B cell (primary cell): ENCODE results near the gene SPTB. TPM values are rescaled to one million over a fixed set of nuclear protein-coding genes. Genes with fewer than 3 reads are reported as not detected.

Source experiments
- ATAC-seq: fragments of 200-7000 bp; cut with Tn5 transposase; one replicate; pipeline ENCODE4 v1.10.0; 2021; ENCODE audit warnings: low read depth, mild to moderate bottlenecking, moderate number of reproducible peaks, moderate library complexity
- CTCF ChIA-PET: fragments of 350-600 bp; sonication (Branson Sonifier 250); formaldehyde crosslinking; loops from one replicate; lab custom pipeline; 2021; ENCODE audit warnings: antibody characterized with exemption, inconsistent platforms; lab: Charles Lee
- POLR2A ChIA-PET: fragments of 350-600 bp; sonication (Branson Sonifier 250); formaldehyde crosslinking; loops from one replicate; lab custom pipeline; 2021; ENCODE audit warnings: antibody characterized with exemption; lab: Charles Lee
- DNase-seq: peaks from one replicate; pipeline ENCODE4 v3.0.0; 2013
- H2AFZ ChIP-seq: 2 replicates; pipeline ENCODE4 v1.6.1; 2012; ENCODE audit warnings: mild to moderate bottlenecking, low read depth, low read length; ENCODE audit not compliant: insufficient read depth, poor library complexity, severe bottlenecking
- H3K27ac ChIP-seq, 2 donors: 1 replicate in 1 of 2; 2 replicates in 1 of 2; pipeline ENCODE4 v1.5.1; 2012 to 2013; ENCODE audit warnings: low read length in 2 of 2, mild to moderate bottlenecking in 2 of 2, moderate library complexity in 1 of 2
- H3K27me3 ChIP-seq, 4 experiments: fragments of 200-600 bp in 1 of 4; sonication (generic) in 1 of 4; replicated peaks in 1 of 4; 1 replicate in 2 of 4; 2 replicates in 2 of 4; pipeline versions ENCODE4 v1.6.1 to v1.7.0; 2013 to 2016; ENCODE audit warnings: low read length in 3 of 4, mild to moderate bottlenecking in 2 of 4, mixed read lengths in 1 of 4, moderate library complexity in 1 of 4; ENCODE audit not compliant: insufficient read depth in 4 of 4, control insufficient read depth in 3 of 4; ENCODE audit errors: control extremely low read depth in 1 of 4
- H3K36me3 ChIP-seq, 2 experiments: replicated peaks in 1 of 2; 1 replicate in 1 of 2; 2 replicates in 1 of 2; pipeline versions ENCODE4 v1.6.1 to v1.7.1; 2013; ENCODE audit warnings: low read length in 1 of 2; ENCODE audit not compliant: insufficient read depth in 2 of 2, control insufficient read depth in 1 of 2; ENCODE audit errors: control extremely low read depth in 1 of 2, extremely low read depth in 1 of 2
- H3K4me1 ChIP-seq, 2 donors: fragments of 200-600 bp in 1 of 2; sonication (generic) in 1 of 2; 1 replicate in 1 of 2; 2 replicates in 1 of 2; pipeline versions ENCODE4 v1.5.1 to v1.6.1; 2013 to 2017; ENCODE audit warnings: low read length in 2 of 2; ENCODE audit not compliant: control insufficient read depth in 2 of 2, insufficient read depth in 2 of 2
- H3K4me2 ChIP-seq: replicated peaks from 2 replicates; pipeline ENCODE3; 2012; ENCODE audit warnings: mild to moderate bottlenecking, low read depth, low read length; ENCODE audit not compliant: poor library complexity, severe bottlenecking
- H3K4me3 ChIP-seq, 5 experiments: fragments of 200-600 bp in 1 of 5; sonication (generic) in 1 of 5; 1 replicate in 3 of 5; 2 replicates in 2 of 5; pipeline versions ENCODE4 v1.5.1 to v1.7.0; 2011 to 2016; ENCODE audit warnings: low read length in 4 of 5, mild to moderate bottlenecking in 4 of 5, low read depth in 2 of 5, control low read depth in 1 of 5, moderate library complexity in 1 of 5; ENCODE audit not compliant: insufficient read depth in 1 of 5; ENCODE audit errors: control extremely low read depth in 1 of 5, extremely low read depth in 1 of 5
- H3K79me2 ChIP-seq: fragments of 200-600 bp; sonication (generic); one replicate; pipeline ENCODE4 v1.6.0; 2016; ENCODE audit warnings: low read length; ENCODE audit not compliant: control insufficient read depth, insufficient read depth
- H3K9ac ChIP-seq: fragments of 200-600 bp; sonication (generic); 2 replicates; pipeline ENCODE4 v1.6.1; 2017; ENCODE audit warnings: mild to moderate bottlenecking, low read length, moderate library complexity
- H3K9me3 ChIP-seq, 3 donors: one replicate each; pipeline versions ENCODE4 v1.6.1 to v1.7.1; 2013; ENCODE audit warnings: low read length in 2 of 3; ENCODE audit not compliant: control insufficient read depth in 2 of 3, insufficient read depth in 1 of 3; ENCODE audit errors: control extremely low read depth in 1 of 3
- H4K20me1 ChIP-seq: 2 replicates; pipeline ENCODE4 v1.6.0; 2012; ENCODE audit warnings: mild to moderate bottlenecking, low read length; ENCODE audit not compliant: insufficient read depth, control insufficient read depth, poor library complexity, severe bottlenecking
- H3K27ac Mint-ChIP-seq: one replicate; pipeline ENCODE4 v1.8.0; 2021; ENCODE audit warnings: mixed read lengths
- H3K27me3 Mint-ChIP-seq: one replicate; pipeline ENCODE4 v1.8.0; 2021; ENCODE audit warnings: mixed read lengths
- H3K4me1 Mint-ChIP-seq: one replicate; pipeline ENCODE4 v1.8.0; 2021; ENCODE audit warnings: mixed read lengths
- H3K4me3 Mint-ChIP-seq: one replicate; pipeline ENCODE4 v1.8.0; 2021; ENCODE audit warnings: mixed read lengths
- H3K9me3 Mint-ChIP-seq: one replicate; pipeline ENCODE4 v1.8.0; 2022; ENCODE audit warnings: mixed read lengths; ENCODE audit not compliant: insufficient read depth
- EZH2 ChIP-seq: IDR thresholded peaks from 2 replicates; pipeline ENCODE4 v1.6.1; 2012; ENCODE audit warnings: borderline replicate concordance, low read depth, mild to moderate bottlenecking, moderate library complexity, low read length; ENCODE audit not compliant: insufficient read depth, poor library complexity, severe bottlenecking
- WGBS: methylation state at CpG from one replicate; pipeline ENCODE4 v1.1.5; 2013; ENCODE audit warnings: missing lambda C conversion rate; ENCODE audit not compliant: insufficient coverage; 5-methylcytosine and 5-hydroxymethylcytosine counted together
- intact Hi-C: fragments of 100-400 bp; cut with micrococcal nuclease; formaldehyde crosslinking; loops from one replicate; pipeline ENCODE4 v1.10.0; 2022
- polyA plus RNA-seq: library from polyadenylated mRNA; depleted of rRNA; stranded (reverse); fragments of >200 nt; gene quantifications from 2 replicates; pipeline ENCODE4 v1.2.3, GENCODE V29; 2012
- total RNA-seq, 2 donors: library from RNA; stranded (reverse); fragments of 120-200 nt in 1 of 2; gene quantifications; 1 replicate in 1 of 2; 2 replicates in 1 of 2; pipeline versions ENCODE4 v1.2.3 to v1.2.4, GENCODE V29; 2013 to 2022
- TF ChIP-seq, protein P1 (sequence below): fragments of 200-600 bp; IDR thresholded peaks from one replicate; pipeline ENCODE4 v1.8.0; 2022; ENCODE audit warnings: antibody characterized with exemption, mild to moderate bottlenecking

SPTB gene
- total and polyA plus RNA-seq, 2 donors (not counting 1 experiment from before 2014, with no cell fraction given), result 0.12 TPM; not detected in 1

DNA sequence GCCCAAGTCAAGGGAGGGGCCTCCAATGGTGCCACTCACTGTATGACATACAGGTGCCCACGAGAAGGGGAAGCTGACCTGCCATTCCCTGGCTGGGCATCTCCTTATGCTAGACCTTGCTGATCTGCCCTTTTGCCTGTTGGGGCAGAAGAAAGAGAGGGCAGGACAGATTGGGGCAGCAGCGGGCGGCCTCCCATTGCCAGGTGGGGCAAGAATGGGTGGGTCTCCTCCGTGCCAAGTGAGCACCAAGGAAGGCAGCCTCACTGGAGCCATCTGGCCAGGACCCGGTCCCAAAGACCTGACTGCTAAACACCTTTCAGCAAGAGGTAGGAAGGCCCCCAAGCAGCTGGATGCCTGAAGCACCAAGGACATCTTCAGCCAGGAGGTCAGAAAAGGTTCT, 125.0 kb downstream of the SPTB start:
- Mint-ChIP-seq H3K9me3 (no peaks in the 10 kb centered on the region), H3K4me3 (no peak overlapping the region), H3K27me3 (peaks cover 19% of the 10 kb centered on the region), H3K4me1 (no peaks in the 10 kb centered on the region), H3K27ac (no peak overlapping the region)
- DNase-seq (no peak), ATAC-seq (no peak)
- intact Hi-C loops, result no loop called here
- Histone ChIP-seq H3K4me2 (no peak overlapping the region), H3K4me1 (no peaks in the 10 kb centered on the region), H2AFZ (no peak overlapping the region), H3K9ac (no peak overlapping the region), H4K20me1 (no peaks in the 10 kb centered on the region), H3K27ac (no peak overlapping the region), H3K4me3 (no peak overlapping the region), H3K9me3 (peaks cover 0 to 3% (median 0%) of the 10 kb centered on the region in 3 donors), H3K79me2 (no peaks in the 10 kb centered on the region), H3K36me3 (no peaks in the 10 kb centered on the region), H3K27me3 (peaks cover 0 to 12% (median 0%) of the 10 kb centered on the region in 4 experiments)
- TF ChIP-seq, protein P1, sequence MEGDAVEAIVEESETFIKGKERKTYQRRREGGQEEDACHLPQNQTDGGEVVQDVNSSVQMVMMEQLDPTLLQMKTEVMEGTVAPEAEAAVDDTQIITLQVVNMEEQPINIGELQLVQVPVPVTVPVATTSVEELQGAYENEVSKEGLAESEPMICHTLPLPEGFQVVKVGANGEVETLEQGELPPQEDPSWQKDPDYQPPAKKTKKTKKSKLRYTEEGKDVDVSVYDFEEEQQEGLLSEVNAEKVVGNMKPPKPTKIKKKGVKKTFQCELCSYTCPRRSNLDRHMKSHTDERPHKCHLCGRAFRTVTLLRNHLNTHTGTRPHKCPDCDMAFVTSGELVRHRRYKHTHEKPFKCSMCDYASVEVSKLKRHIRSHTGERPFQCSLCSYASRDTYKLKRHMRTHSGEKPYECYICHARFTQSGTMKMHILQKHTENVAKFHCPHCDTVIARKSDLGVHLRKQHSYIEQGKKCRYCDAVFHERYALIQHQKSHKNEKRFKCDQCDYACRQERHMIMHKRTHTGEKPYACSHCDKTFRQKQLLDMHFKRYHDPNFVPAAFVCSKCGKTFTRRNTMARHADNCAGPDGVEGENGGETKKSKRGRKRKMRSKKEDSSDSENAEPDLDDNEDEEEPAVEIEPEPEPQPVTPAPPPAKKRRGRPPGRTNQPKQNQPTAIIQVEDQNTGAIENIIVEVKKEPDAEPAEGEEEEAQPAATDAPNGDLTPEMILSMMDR, result no peak
- CTCF ChIA-PET, result no interaction called here
- 84% methylated on average over 5 of the region's 5 CpGs for WGBS
- POLR2A ChIA-PET, result no interaction called here

DNA sequence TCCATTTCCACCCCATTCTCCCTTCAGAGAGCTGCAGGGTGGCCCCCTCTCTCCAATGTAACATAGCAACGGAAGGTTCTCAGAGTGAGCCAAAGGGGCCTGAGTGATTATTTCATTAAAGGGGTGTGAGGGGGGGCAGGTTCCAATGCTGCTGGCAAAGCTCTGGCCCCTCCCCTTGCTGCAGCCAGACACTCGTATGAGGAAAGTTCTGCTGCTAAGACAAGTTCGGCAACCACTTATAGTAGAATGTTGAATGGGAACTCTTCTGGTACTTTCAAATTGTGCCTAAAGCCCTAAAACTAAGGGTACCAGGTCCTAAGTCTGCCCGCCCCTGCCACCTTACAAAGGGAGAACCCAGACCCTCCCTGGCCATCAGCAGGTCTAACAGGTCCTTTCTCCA, 125.7 kb downstream of the SPTB start:
- H3K9ac ChIP-seq, result no peak overlapping the region
- Mint-ChIP-seq H3K27me3 (peaks cover 17% of the 10 kb centered on the region), H3K4me1 (no peaks in the 10 kb centered on the region), H3K4me3 (no peak overlapping the region), H3K27ac (no peak overlapping the region), H3K9me3 (no peaks in the 10 kb centered on the region)
- WGBS, result 73% methylated on average over 1 of the region's 4 CpGs
- no peak for DNase-seq
- no peak overlapping the region for H3K4me2 ChIP-seq
- ATAC-seq, result no peak
- intact Hi-C loops, result no loop called here
- TF ChIP-seq, protein P1, result no peak
- no peak for TF ChIP-seq EZH2
- peaks cover 0 to 9% (median 0%) of the 10 kb centered on the region in 4 experiments for H3K27me3 ChIP-seq
- no peak overlapping the region for H3K27ac ChIP-seq
- peaks cover 0 to 3% (median 0%) of the 10 kb centered on the region in 3 donors for H3K9me3 ChIP-seq
- no peaks in the 10 kb centered on the region for H3K4me1 ChIP-seq
- CTCF ChIA-PET, result no interaction called here
- no peak overlapping the region for H2AFZ ChIP-seq
- no peaks in the 10 kb centered on the region for H3K36me3 ChIP-seq
- POLR2A ChIA-PET, result no interaction called here
- H3K4me3 ChIP-seq, result no peak overlapping the region
- H3K79me2 ChIP-seq, result no peaks in the 10 kb centered on the region
- H4K20me1 ChIP-seq, result no peaks in the 10 kb centered on the region
